Glutamatergic neuron (in vitro differentiated cells): ENCODE measurements around the gene DSN1. TPM values are rescaled to one million over a fixed set of nuclear protein-coding genes. Genes with fewer than 3 reads are reported as not detected.
"Not testable (repeated sequence)": the region's sequence is repeated elsewhere in the genome, so short reads cannot be mapped to it uniquely, and the experiment has no call there.

ENCODE experiments used
- DNase-seq: peaks from one replicate; pipeline ENCODE4 v3.0.0; 2022
- H3K27ac Mint-ChIP-seq: one replicate; pipeline ENCODE4 v1.8.0; 2020; ENCODE audit warnings: mild to moderate bottlenecking, mixed read lengths, inconsistent platforms; ENCODE audit not compliant: unreplicated experiment
- H3K27me3 Mint-ChIP-seq: one replicate; pipeline ENCODE4 v1.8.0; 2020; ENCODE audit warnings: mild to moderate bottlenecking, moderate library complexity, mixed read lengths, inconsistent platforms; ENCODE audit not compliant: unreplicated experiment
- H3K36me3 Mint-ChIP-seq: one replicate; pipeline ENCODE4 v1.8.0; 2020; ENCODE audit warnings: mild to moderate bottlenecking, mixed read lengths, inconsistent platforms; ENCODE audit not compliant: unreplicated experiment
- H3K4me1 Mint-ChIP-seq: one replicate; pipeline ENCODE4 v1.8.0; 2020; ENCODE audit warnings: mild to moderate bottlenecking, low read depth, mixed read lengths, inconsistent platforms; ENCODE audit not compliant: unreplicated experiment
- H3K4me3 Mint-ChIP-seq: one replicate; pipeline ENCODE4 v1.8.0; 2020; ENCODE audit warnings: mild to moderate bottlenecking, mixed read lengths, inconsistent platforms; ENCODE audit not compliant: unreplicated experiment
- H3K9me3 Mint-ChIP-seq: one replicate; pipeline ENCODE4 v1.8.0; 2020; ENCODE audit warnings: mild to moderate bottlenecking, moderate library complexity, mixed read lengths, inconsistent platforms; ENCODE audit not compliant: unreplicated experiment
- CTCF ChIP-seq: fragments of 200-600 bp; sonication (generic); IDR thresholded peaks from one replicate; pipeline ENCODE4 v1.5.0; 2021; ENCODE audit not compliant: partially characterized antibody, unreplicated experiment
- total RNA-seq: library from RNA; stranded (reverse); fragmentation: NEBNext Ultra II Directional; extraction: Animal tissue kit (Norgen Biotek cat#: 25700); gene quantifications from one replicate; pipeline ENCODE4 v1.2.1, GENCODE V29; 2021; ENCODE audit not compliant: unreplicated experiment

The DSN1 gene
- total RNA-seq, 1 donor from 2014 or later: 6.4 TPM

- Mint-ChIP-seq H3K27ac (peak overlapping the region; percentile 22), H3K9me3 (peaks cover 1% of the 10 kb centered on the region), H3K27me3 (no peaks in the 10 kb centered on the region), H3K4me3 (no peak overlapping the region), H3K36me3 (peaks cover 8% of the 10 kb centered on the region), H3K4me1 (peaks cover 2% of the 10 kb centered on the region)
- TF ChIP-seq CTCF: no peak
- no peak for DNase-seq
Measured at GRCh38 chr20:36805396-36805795, 31.8 kb upstream of the DSN1 start.

- Mint-ChIP-seq H3K27me3 (no peaks in the 10 kb centered on the region), H3K4me3 (no peak overlapping the region), H3K9me3 (peaks cover 1% of the 10 kb centered on the region), H3K4me1 (peaks cover 2% of the 10 kb centered on the region), H3K27ac (no peak overlapping the region), H3K36me3 (peaks cover 8% of the 10 kb centered on the region)
- no peak for TF ChIP-seq CTCF
- DNase-seq: no peak
Measured at GRCh38 chr20:36804425-36804824, 30.9 kb upstream of the DSN1 start.

GRCh38 chr20:36802326-36803222, 29.0 kb upstream of the DSN1 start:
- peaks cover 1% of the 10 kb centered on the region for H3K9me3 Mint-ChIP-seq
- H3K4me3 Mint-ChIP-seq: no peak overlapping the region
- peaks cover 8% of the 10 kb centered on the region for H3K36me3 Mint-ChIP-seq
- DNase-seq: no peak
- H3K27me3 Mint-ChIP-seq: no peaks in the 10 kb centered on the region
- H3K27ac Mint-ChIP-seq: no peak overlapping the region
- peaks cover 2% of the 10 kb centered on the region for H3K4me1 Mint-ChIP-seq
- TF ChIP-seq CTCF: no peak

GRCh38 chr20:36800410-36800809, 26.8 kb upstream of the DSN1 start:
- no peak overlapping the region for H3K4me3 Mint-ChIP-seq
- no peak overlapping the region for H3K27ac Mint-ChIP-seq
- no peak for DNase-seq
- no peaks in the 10 kb centered on the region for H3K27me3 Mint-ChIP-seq
- peaks cover 2% of the 10 kb centered on the region for H3K4me1 Mint-ChIP-seq
- TF ChIP-seq CTCF: no peak
- H3K36me3 Mint-ChIP-seq: peaks cover 3% of the 10 kb centered on the region
- peaks cover 1% of the 10 kb centered on the region for H3K9me3 Mint-ChIP-seq

GRCh38 chr20:36799313-36799712, 25.8 kb upstream of the DSN1 start:
- not testable (repeated sequence) for H3K27me3 Mint-ChIP-seq, H3K27ac Mint-ChIP-seq, H3K36me3 Mint-ChIP-seq, H3K4me1 Mint-ChIP-seq, H3K9me3 Mint-ChIP-seq, H3K4me3 Mint-ChIP-seq, DNase-seq
